H1 (cell line): ENCODE measurements around the gene IQGAP1. TPM values are rescaled to one million over a fixed set of nuclear protein-coding genes. Genes with fewer than 3 reads are reported as not detected.

Source experiments
- CTCF ChIA-PET: fragments of 300-600 bp; sonication (Branson Sonifier 250); formaldehyde crosslinking; loops from one replicate; lab custom pipeline; 2021; ENCODE audit not compliant: partially characterized antibody; lab: Charles Lee
- POLR2A ChIA-PET: fragments of 300-600 bp; sonication (Branson Sonifier 250); formaldehyde crosslinking; loops from one replicate; lab custom pipeline; 2021; ENCODE audit warnings: inconsistent platforms; ENCODE audit not compliant: partially characterized antibody; lab: Charles Lee
- DNase-seq, 2 experiments: peaks; one replicate each; pipeline versions ENCODE4 v3.0.0 to v3.0.0-alpha.2; 2010 to 2022; ENCODE audit warnings: low spot score in 2 of 2, low read depth in 1 of 2, mixed read lengths in 1 of 2
- FAIRE-seq: peaks from 2 replicates; lab custom pipeline; 2011; peaks lifted over from hg19 to GRCh38; lab: Jason Lieb, UNC
- H2AFZ ChIP-seq: 2 replicates; pipeline ENCODE4 v1.8.1; 2012; ENCODE audit warnings: low read length, inconsistent platforms
- H2AK5ac ChIP-seq: 2 replicates; pipeline ENCODE4 v1.6.1; 2013; ENCODE audit warnings: low read depth, low read length
- H2BK120ac ChIP-seq: replicated peaks from 2 replicates; pipeline ENCODE3; 2013; ENCODE audit warnings: low read depth, low read length, inconsistent platforms
- H2BK12ac ChIP-seq: 2 replicates; pipeline ENCODE4 v1.6.1; 2013; ENCODE audit warnings: low read depth, low read length
- H2BK15ac ChIP-seq: 2 replicates; pipeline ENCODE4 v1.6.1; 2013; ENCODE audit warnings: low read length
- H2BK20ac ChIP-seq: 2 replicates; pipeline ENCODE4 v1.6.1; 2013; ENCODE audit warnings: low read length
- H2BK5ac ChIP-seq: 2 replicates; pipeline ENCODE4 v1.6.1; 2013; ENCODE audit warnings: low read depth, low read length
- H3K14ac ChIP-seq: 2 replicates; pipeline ENCODE4 v1.6.1; 2013; ENCODE audit warnings: inconsistent platforms; ENCODE audit not compliant: insufficient read length
- H3K18ac ChIP-seq: 2 replicates; pipeline ENCODE4 v1.6.1; 2013; ENCODE audit warnings: low read length; ENCODE audit errors: extremely low read depth
- H3K23ac ChIP-seq: 2 replicates; pipeline ENCODE4 v1.6.1; 2013; ENCODE audit warnings: inconsistent platforms; ENCODE audit not compliant: insufficient read length
- H3K23me2 ChIP-seq: 2 replicates; pipeline ENCODE4 v1.6.1; 2013; ENCODE audit warnings: low read depth, low read length
- H3K27ac ChIP-seq: 2 replicates; pipeline ENCODE4 v1.6.1; 2011; ENCODE audit warnings: low read depth, low read length, inconsistent platforms
- H3K27me3 ChIP-seq, 4 experiments: replicated peaks in 1 of 4; 1 replicate in 1 of 4; 2 replicates in 3 of 4; pipeline versions ENCODE4 v1.6.1 to v1.8.1; 2011 to 2013; ENCODE audit warnings: low read length in 3 of 4, mild to moderate bottlenecking in 3 of 4, inconsistent platforms in 2 of 4, mixed read lengths in 2 of 4, moderate library complexity in 1 of 4; ENCODE audit not compliant: control insufficient read depth in 3 of 4, insufficient read depth in 3 of 4; ENCODE audit errors: extremely low read depth in 1 of 4
- H3K36me3 ChIP-seq, 4 experiments: 2 replicates each; pipeline versions ENCODE4 v1.6.1 to v1.8.1; 2011 to 2013; ENCODE audit warnings: mild to moderate bottlenecking in 4 of 4, low read length in 3 of 4, moderate library complexity in 2 of 4, control low read depth in 1 of 4, inconsistent platforms in 1 of 4; ENCODE audit not compliant: insufficient read depth in 4 of 4, control insufficient read depth in 2 of 4
- H3K4ac ChIP-seq: replicated peaks from 2 replicates; pipeline ENCODE3; 2013; ENCODE audit warnings: low read length, low read depth, mixed read lengths, inconsistent platforms; ENCODE audit not compliant: insufficient read length
- H3K4me1 ChIP-seq, 4 experiments: replicated peaks in 1 of 4; 1 replicate in 1 of 4; 2 replicates in 3 of 4; pipeline versions ENCODE4 v1.6.1 to v1.8.1; 2011 to 2013; ENCODE audit warnings: low read length in 3 of 4, inconsistent platforms in 2 of 4, mixed read lengths in 1 of 4; ENCODE audit not compliant: insufficient read depth in 4 of 4, control insufficient read depth in 3 of 4
- H3K4me2 ChIP-seq, 2 experiments: 2 replicates each; pipeline versions ENCODE4 v1.6.1 to v1.8.1; 2011 to 2013; ENCODE audit warnings: low read depth in 2 of 2, low read length in 2 of 2, control low read depth in 1 of 2, inconsistent platforms in 1 of 2, mild to moderate bottlenecking in 1 of 2; ENCODE audit not compliant: insufficient read depth in 1 of 2
- H3K4me3 ChIP-seq, 4 experiments: fragments of 200-600, 300-600 bp in 1 of 4; sonication (generic), shearing (Covaris generic), sonication (Bioruptor Twin) in 1 of 4; 2 replicates each; pipeline versions ENCODE4 v1.5.1 to v1.8.1; 2011 to 2016; ENCODE audit warnings: low read length in 4 of 4, low read depth in 3 of 4, control low read depth in 2 of 4, inconsistent platforms in 2 of 4, mild to moderate bottlenecking in 2 of 4, mixed read lengths in 1 of 4, moderate library complexity in 1 of 4; ENCODE audit not compliant: insufficient read depth in 2 of 4; ENCODE audit errors: extremely low read depth in 1 of 4
- H3K56ac ChIP-seq: replicated peaks from 2 replicates; pipeline ENCODE3; 2013; ENCODE audit warnings: low read depth, mild to moderate bottlenecking, mixed read lengths, low read length, inconsistent platforms; ENCODE audit not compliant: insufficient read length
- H3K79me1 ChIP-seq: 2 replicates; pipeline ENCODE4 v1.6.1; 2013; ENCODE audit warnings: low read depth, low read length, control low read depth
- H3K79me2 ChIP-seq, 2 experiments: 2 replicates each; pipeline versions ENCODE4 v1.6.1 to v1.8.1; 2012 to 2013; ENCODE audit warnings: low read length in 2 of 2, mild to moderate bottlenecking in 2 of 2, inconsistent platforms in 1 of 2; ENCODE audit not compliant: insufficient read depth in 2 of 2, control insufficient read depth in 1 of 2
- H3K9ac ChIP-seq, 4 experiments: replicated peaks in 1 of 4; 1 replicate in 1 of 4; 2 replicates in 3 of 4; pipeline versions ENCODE4 v1.6.1 to v1.8.1; 2011 to 2013; ENCODE audit warnings: low read depth in 3 of 4, low read length in 3 of 4, control low read depth in 2 of 4, mild to moderate bottlenecking in 2 of 4, moderate library complexity in 2 of 4, inconsistent platforms in 1 of 4; ENCODE audit errors: extremely low read depth in 1 of 4
- H3K9me3 ChIP-seq, 2 experiments: 2 replicates each; pipeline versions ENCODE4 v1.6.1 to v1.8.1; 2012 to 2013; ENCODE audit warnings: mild to moderate bottlenecking in 2 of 2, moderate library complexity in 2 of 2, control low read depth in 1 of 2, inconsistent platforms in 1 of 2, low read depth in 1 of 2, low read length in 1 of 2, mixed read lengths in 1 of 2; ENCODE audit not compliant: insufficient read depth in 2 of 2
- H4K20me1 ChIP-seq, 2 experiments: replicated peaks in 1 of 2; 2 replicates each; pipeline versions ENCODE3 to v1.8.1; 2011 to 2013; ENCODE audit warnings: inconsistent platforms in 2 of 2, low read length in 2 of 2, mild to moderate bottlenecking in 1 of 2; ENCODE audit not compliant: insufficient read depth in 2 of 2, control insufficient read depth in 1 of 2
- H4K5ac ChIP-seq: 2 replicates; pipeline ENCODE4 v1.6.1; 2013; ENCODE audit warnings: low read length, low read depth, mixed read lengths, inconsistent platforms; ENCODE audit not compliant: insufficient read length
- H4K8ac ChIP-seq: 2 replicates; pipeline ENCODE4 v1.8.0; 2013; ENCODE audit warnings: mild to moderate bottlenecking, moderate library complexity, low read length, inconsistent platforms; ENCODE audit not compliant: insufficient read depth; ENCODE audit errors: extremely low read depth
- H4K91ac ChIP-seq: replicated peaks from 2 replicates; pipeline ENCODE3; 2013; ENCODE audit warnings: low read length, mixed read lengths, inconsistent platforms; ENCODE audit not compliant: insufficient read length
- ASH2L ChIP-seq: fragments of 200-600, 300-600 bp; sonication (generic); IDR thresholded peaks from one replicate; pipeline ENCODE4 v1.7.1; 2017; ENCODE audit warnings: low read length
- PHF8 ChIP-seq: fragments of 200-600 bp; sonication (generic); conservative IDR thresholded peaks from 2 replicates; pipeline ENCODE4 v1.7.1; 2012; ENCODE audit warnings: low read depth, mild to moderate bottlenecking, inconsistent platforms, low read length, moderate library complexity
- POLR2A ChIP-seq, 2 experiments: IDR thresholded peaks; 1 replicate in 1 of 2; 2 replicates in 1 of 2; pipeline ENCODE4 v1.6.1; 2011; ENCODE audit warnings: low read depth in 2 of 2, low read length in 2 of 2, mild to moderate bottlenecking in 2 of 2; ENCODE audit errors: control extremely low read depth in 1 of 2
- POU5F1 ChIP-seq: IDR thresholded peaks from 2 replicates; pipeline ENCODE4 v1.6.1; 2011; ENCODE audit warnings: low read depth, mild to moderate bottlenecking, low read length, moderate library complexity
- TBP ChIP-seq: IDR thresholded peaks from 2 replicates; pipeline ENCODE4 v1.6.1; 2011; ENCODE audit warnings: low read depth, low read length, improper control_type of control experiment
- WGBS, 2 experiments: shearing (Covaris generic) in 1 of 2; methylation state at CpG; one replicate each; pipeline versions ENCODE4 v1.1.6 to v1.1.7; 2013 to 2015; ENCODE audit warnings: low lambda C conversion rate in 2 of 2, mixed read lengths in 2 of 2, inconsistent platforms in 1 of 2, low coverage in 1 of 2, missing lambda C conversion rate in 1 of 2; ENCODE audit not compliant: insufficient replicate concordance in 2 of 2, insufficient coverage in 1 of 2, insufficient read length in 1 of 2; ENCODE audit errors: extremely low coverage in 1 of 2, missing lambda C conversion rate in 1 of 2; 5-methylcytosine and 5-hydroxymethylcytosine counted together
- polyA plus RNA-seq, 7 experiments: library from polyadenylated mRNA; depleted of rRNA in 3 of 7; stranded (reverse) in 5 of 7; unstranded in 2 of 7; fragments of >200 nt in 5 of 7; fragments of 200-250 nt in 2 of 7; gene quantifications; 1 replicate in 5 of 7; 2 replicates in 1 of 7; 4 replicates in 1 of 7; pipeline versions ENCODE4 v1.2.1 to v1.2.3, GENCODE V29; 2011 to 2013; ENCODE audit warnings: missing spikeins in 2 of 7, mixed read lengths in 2 of 7
- total RNA-seq: library from RNA; stranded (reverse); fragmentation: NEBNext Ultra II Directional; extraction: Animal tissue kit (Norgen Biotek cat#: 25700); gene quantifications from 2 replicates; pipeline ENCODE4 v1.2.1, GENCODE V29; 2021

IQGAP1 gene
- total and polyA plus RNA-seq, 2 of the 8 experiments (the other 6 are each of a cell fraction or from before 2014, with no cell fraction given): 56.0 to 138 TPM

DNA sequence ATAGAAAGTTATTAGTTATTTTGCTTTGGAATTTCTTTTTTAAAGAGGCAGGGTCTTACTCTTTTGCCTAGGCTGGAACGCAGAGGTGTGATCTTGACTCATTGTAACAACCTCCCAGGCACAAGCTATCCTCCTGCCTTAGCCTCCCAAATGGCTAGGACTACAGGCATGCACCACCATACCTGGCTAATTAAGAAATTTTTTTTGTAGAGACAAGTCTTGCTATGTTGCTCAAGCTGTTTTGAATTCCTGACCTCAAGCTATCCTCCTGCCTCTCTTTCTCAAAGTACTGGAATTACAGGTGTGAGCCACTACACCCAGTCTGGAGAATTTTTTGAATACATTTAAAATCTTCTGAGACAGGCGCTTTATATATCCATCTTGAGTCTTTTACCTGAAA is 49.5 kb downstream of the IQGAP1 start:
- WGBS, 2 experiments: 93% methylated on average over 2 of the region's 2 CpGs; no CpG with 5 or more reads in 1 of the 2 experiments
- FAIRE-seq (no peak), DNase-seq (no peak)
- CTCF ChIA-PET: interaction anchor here (0.6 to 2.9 kb wide), 2 partner anchors 45 to 409 kb away, joined by 4 to 10 read pairs; no protein-coding TSS in a partner anchor
- no peak overlapping the region for H3K56ac ChIP-seq
- peaks cover 2 to 22% (median 3%) of the 10 kb centered on the region in 4 experiments; a peak in 5 of 8 replicates for H3K36me3 ChIP-seq
- H2BK5ac ChIP-seq: no peak overlapping the region
- H2AK5ac ChIP-seq: no peak overlapping the region
- no peaks in the 10 kb centered on the region for H3K79me2 ChIP-seq
- no peak overlapping the region for H3K27ac ChIP-seq
- no peaks in the 10 kb centered on the region for H3K4me1 ChIP-seq
- H3K9ac ChIP-seq: no peak overlapping the region
- no peak overlapping the region for H4K5ac ChIP-seq
- no peaks in the 10 kb centered on the region for H3K23me2 ChIP-seq
- H3K18ac ChIP-seq: no peak overlapping the region
- H2BK20ac ChIP-seq: no peak overlapping the region
- H2BK12ac ChIP-seq: no peak overlapping the region
- POLR2A ChIA-PET: interaction anchor here (0.6 kb wide), 1 partner anchor 37 kb away, joined by 3 read pairs; no protein-coding TSS in a partner anchor
- no peak overlapping the region for H2AFZ ChIP-seq
- H4K8ac ChIP-seq: no peak overlapping the region
- H3K9me3 ChIP-seq: no peaks in the 10 kb centered on the region
- H4K91ac ChIP-seq: no peak overlapping the region
- no peak overlapping the region for H2BK120ac ChIP-seq
- H2BK15ac ChIP-seq: no peak overlapping the region
- no peaks in the 10 kb centered on the region for H3K27me3 ChIP-seq
- no peak overlapping the region for H3K4ac ChIP-seq
- H3K79me1 ChIP-seq: no peaks in the 10 kb centered on the region
- H3K14ac ChIP-seq: no peak overlapping the region
- H4K20me1 ChIP-seq: no peaks in the 10 kb centered on the region
- no peak overlapping the region for H3K23ac ChIP-seq
- H3K4me2 ChIP-seq: no peak overlapping the region
- no peak overlapping the region for H3K4me3 ChIP-seq
- TF ChIP-seq TBP (no peak), POLR2A (IDR thresholded peaks at IDR 0.05; ENCODE audit: control extremely low read depth in 1 of 2, low read depth in 2 of 2, low read length in 2 of 2) (no peak), PHF8 (no peak), POU5F1 (no peak), ASH2L (no peak)
